B cell (primary cell): ENCODE results near the gene IGFN1. TPM values are rescaled to one million over a fixed set of nuclear protein-coding genes. Genes with fewer than 3 reads are reported as not detected.

Experiments
- ATAC-seq: fragments of 200-7000 bp; cut with Tn5 transposase; one replicate; pipeline ENCODE4 v1.10.0; 2021; ENCODE audit warnings: low read depth, mild to moderate bottlenecking, moderate number of reproducible peaks, moderate library complexity
- CTCF ChIA-PET: fragments of 350-600 bp; sonication (Branson Sonifier 250); formaldehyde crosslinking; loops from one replicate; lab custom pipeline; 2021; ENCODE audit warnings: antibody characterized with exemption, inconsistent platforms; lab: Charles Lee
- POLR2A ChIA-PET: fragments of 350-600 bp; sonication (Branson Sonifier 250); formaldehyde crosslinking; loops from one replicate; lab custom pipeline; 2021; ENCODE audit warnings: antibody characterized with exemption; lab: Charles Lee
- DNase-seq: peaks from one replicate; pipeline ENCODE4 v3.0.0; 2013
- H2AFZ ChIP-seq: 2 replicates; pipeline ENCODE4 v1.6.1; 2012; ENCODE audit warnings: mild to moderate bottlenecking, low read depth, low read length; ENCODE audit not compliant: insufficient read depth, poor library complexity, severe bottlenecking
- H3K27ac ChIP-seq, 2 donors: 1 replicate in 1 of 2; 2 replicates in 1 of 2; pipeline ENCODE4 v1.5.1; 2012 to 2013; ENCODE audit warnings: low read length in 2 of 2, mild to moderate bottlenecking in 2 of 2, moderate library complexity in 1 of 2
- H3K27me3 ChIP-seq, 4 experiments: fragments of 200-600 bp in 1 of 4; sonication (generic) in 1 of 4; replicated peaks in 1 of 4; 1 replicate in 2 of 4; 2 replicates in 2 of 4; pipeline versions ENCODE4 v1.6.1 to v1.7.0; 2013 to 2016; ENCODE audit warnings: low read length in 3 of 4, mild to moderate bottlenecking in 2 of 4, mixed read lengths in 1 of 4, moderate library complexity in 1 of 4; ENCODE audit not compliant: insufficient read depth in 4 of 4, control insufficient read depth in 3 of 4; ENCODE audit errors: control extremely low read depth in 1 of 4
- H3K36me3 ChIP-seq, 2 experiments: replicated peaks in 1 of 2; 1 replicate in 1 of 2; 2 replicates in 1 of 2; pipeline versions ENCODE4 v1.6.1 to v1.7.1; 2013; ENCODE audit warnings: low read length in 1 of 2; ENCODE audit not compliant: insufficient read depth in 2 of 2, control insufficient read depth in 1 of 2; ENCODE audit errors: control extremely low read depth in 1 of 2, extremely low read depth in 1 of 2
- H3K4me1 ChIP-seq, 2 donors: fragments of 200-600 bp in 1 of 2; sonication (generic) in 1 of 2; 1 replicate in 1 of 2; 2 replicates in 1 of 2; pipeline versions ENCODE4 v1.5.1 to v1.6.1; 2013 to 2017; ENCODE audit warnings: low read length in 2 of 2; ENCODE audit not compliant: control insufficient read depth in 2 of 2, insufficient read depth in 2 of 2
- H3K4me2 ChIP-seq: replicated peaks from 2 replicates; pipeline ENCODE3; 2012; ENCODE audit warnings: mild to moderate bottlenecking, low read depth, low read length; ENCODE audit not compliant: poor library complexity, severe bottlenecking
- H3K4me3 ChIP-seq, 5 experiments: fragments of 200-600 bp in 1 of 5; sonication (generic) in 1 of 5; 1 replicate in 3 of 5; 2 replicates in 2 of 5; pipeline versions ENCODE4 v1.5.1 to v1.7.0; 2011 to 2016; ENCODE audit warnings: low read length in 4 of 5, mild to moderate bottlenecking in 4 of 5, low read depth in 2 of 5, control low read depth in 1 of 5, moderate library complexity in 1 of 5; ENCODE audit not compliant: insufficient read depth in 1 of 5; ENCODE audit errors: control extremely low read depth in 1 of 5, extremely low read depth in 1 of 5
- H3K79me2 ChIP-seq: fragments of 200-600 bp; sonication (generic); one replicate; pipeline ENCODE4 v1.6.0; 2016; ENCODE audit warnings: low read length; ENCODE audit not compliant: control insufficient read depth, insufficient read depth
- H3K9ac ChIP-seq: fragments of 200-600 bp; sonication (generic); 2 replicates; pipeline ENCODE4 v1.6.1; 2017; ENCODE audit warnings: mild to moderate bottlenecking, low read length, moderate library complexity
- H3K9me3 ChIP-seq, 3 donors: one replicate each; pipeline versions ENCODE4 v1.6.1 to v1.7.1; 2013; ENCODE audit warnings: low read length in 2 of 3; ENCODE audit not compliant: control insufficient read depth in 2 of 3, insufficient read depth in 1 of 3; ENCODE audit errors: control extremely low read depth in 1 of 3
- H4K20me1 ChIP-seq: 2 replicates; pipeline ENCODE4 v1.6.0; 2012; ENCODE audit warnings: mild to moderate bottlenecking, low read length; ENCODE audit not compliant: insufficient read depth, control insufficient read depth, poor library complexity, severe bottlenecking
- H3K27ac Mint-ChIP-seq: one replicate; pipeline ENCODE4 v1.8.0; 2021; ENCODE audit warnings: mixed read lengths
- H3K27me3 Mint-ChIP-seq: one replicate; pipeline ENCODE4 v1.8.0; 2021; ENCODE audit warnings: mixed read lengths
- H3K4me1 Mint-ChIP-seq: one replicate; pipeline ENCODE4 v1.8.0; 2021; ENCODE audit warnings: mixed read lengths
- H3K4me3 Mint-ChIP-seq: one replicate; pipeline ENCODE4 v1.8.0; 2021; ENCODE audit warnings: mixed read lengths
- H3K9me3 Mint-ChIP-seq: one replicate; pipeline ENCODE4 v1.8.0; 2022; ENCODE audit warnings: mixed read lengths; ENCODE audit not compliant: insufficient read depth
- CTCF ChIP-seq: fragments of 200-600 bp; IDR thresholded peaks from one replicate; pipeline ENCODE4 v1.8.0; 2022; ENCODE audit warnings: antibody characterized with exemption, mild to moderate bottlenecking
- EZH2 ChIP-seq: IDR thresholded peaks from 2 replicates; pipeline ENCODE4 v1.6.1; 2012; ENCODE audit warnings: borderline replicate concordance, low read depth, mild to moderate bottlenecking, moderate library complexity, low read length; ENCODE audit not compliant: insufficient read depth, poor library complexity, severe bottlenecking
- WGBS: methylation state at CpG from one replicate; pipeline ENCODE4 v1.1.5; 2013; ENCODE audit warnings: missing lambda C conversion rate; ENCODE audit not compliant: insufficient coverage; 5-methylcytosine and 5-hydroxymethylcytosine counted together
- intact Hi-C: fragments of 100-400 bp; cut with micrococcal nuclease; formaldehyde crosslinking; loops from one replicate; pipeline ENCODE4 v1.10.0; 2022
- polyA plus RNA-seq: library from polyadenylated mRNA; depleted of rRNA; stranded (reverse); fragments of >200 nt; gene quantifications from 2 replicates; pipeline ENCODE4 v1.2.3, GENCODE V29; 2012
- total RNA-seq, 2 donors: library from RNA; stranded (reverse); fragments of 120-200 nt in 1 of 2; gene quantifications; 1 replicate in 1 of 2; 2 replicates in 1 of 2; pipeline versions ENCODE4 v1.2.3 to v1.2.4, GENCODE V29; 2013 to 2022

IGFN1 gene
- total and polyA plus RNA-seq, 2 donors (not counting 1 experiment from before 2014, with no cell fraction given), result not detected

- WGBS, result no CpG with 5 or more reads among the region's 3 CpGs
These were observed 49.5 kb downstream of the IGFN1 start for GRCh38 chr1:201240171-201240570.

GRCh38 chr1:201241736-201242135 is 51.1 kb downstream of the IGFN1 start:
- H3K27me3 Mint-ChIP-seq, result peaks cover 46% of the 10 kb centered on the region
- H3K79me2 ChIP-seq, result no peaks in the 10 kb centered on the region
- H3K4me1 ChIP-seq, result no peaks in the 10 kb centered on the region
- no peak overlapping the region for H3K27ac ChIP-seq
- no peaks in the 10 kb centered on the region for H3K9me3 Mint-ChIP-seq
- no peaks in the 10 kb centered on the region for H3K4me1 Mint-ChIP-seq
- DNase-seq (no peak), ATAC-seq (no peak)
- ChIA-PET POLR2A (no interaction called here), CTCF (no interaction called here)
- intact Hi-C loops, result no loop called here
- no peak overlapping the region for H3K9ac ChIP-seq
- no peak overlapping the region for H3K4me3 ChIP-seq
- peaks cover 0 to 29% (median 3%) of the 10 kb centered on the region in 4 experiments for H3K27me3 ChIP-seq
- no peak overlapping the region for H3K4me2 ChIP-seq
- no peaks in the 10 kb centered on the region for H3K9me3 ChIP-seq
- H3K27ac Mint-ChIP-seq, result no peak overlapping the region
- TF ChIP-seq CTCF (no peak), EZH2 (no peak)
- H2AFZ ChIP-seq, result no peak overlapping the region
- H3K36me3 ChIP-seq, result no peaks in the 10 kb centered on the region
- no peak overlapping the region for H3K4me3 Mint-ChIP-seq
- H4K20me1 ChIP-seq, result no peaks in the 10 kb centered on the region
- no CpG with 5 or more reads among the region's 2 CpGs for WGBS

More at GRCh38 chr1:201240171-201240570, 49.5 kb downstream of the IGFN1 start:
- no peak overlapping the region for H2AFZ ChIP-seq
- H3K27me3 Mint-ChIP-seq, result peaks cover 41% of the 10 kb centered on the region
- intact Hi-C loops, result no loop called here
- ChIA-PET CTCF (no interaction called here), POLR2A (no interaction called here)
- peaks cover 0 to 29% (median 3%) of the 10 kb centered on the region in 4 experiments for H3K27me3 ChIP-seq
- TF ChIP-seq EZH2 (no peak), CTCF (no peak)
- no peaks in the 10 kb centered on the region for H3K9me3 Mint-ChIP-seq
- H3K79me2 ChIP-seq, result no peaks in the 10 kb centered on the region
- H3K4me3 Mint-ChIP-seq, result no peak overlapping the region
- no peak overlapping the region for H3K9ac ChIP-seq
- no peaks in the 10 kb centered on the region for H3K9me3 ChIP-seq
- no peaks in the 10 kb centered on the region for H3K36me3 ChIP-seq
- DNase-seq, result no peak
- no peaks in the 10 kb centered on the region for H3K4me1 Mint-ChIP-seq
- H3K4me3 ChIP-seq, result no peak overlapping the region
- H3K27ac Mint-ChIP-seq, result no peak overlapping the region
- no peak overlapping the region for H3K27ac ChIP-seq
- H4K20me1 ChIP-seq, result no peaks in the 10 kb centered on the region
- no peak for ATAC-seq
- no peak overlapping the region for H3K4me2 ChIP-seq
- no peaks in the 10 kb centered on the region for H3K4me1 ChIP-seq
